GM12878 (cell line): Measurements from ENCODE around the gene MPIG6B. TPM values are rescaled to one million over a fixed set of nuclear protein-coding genes. Genes with fewer than 3 reads are reported as not detected.

Experiments
- ATAC-seq: fragments of 200-7000 bp; cut with Tn5 transposase; 3 replicates; pipeline ENCODE4 v1.9.1; 2020; ENCODE audit warnings: mild to moderate bottlenecking, moderate library complexity
- BruUV-seq: library from RNA; stranded (reverse); fragments of 400-500 nt; replicated peaks from 2 replicates; lab custom pipeline; 2021; lab: Mats Ljungman, UMichigan
- CTCF ChIA-PET: fragments of 300-600 bp; sonication (Branson Sonifier 250); formaldehyde crosslinking; extraction: SDS; loops from one replicate; lab custom pipeline; 2021; ENCODE audit warnings: inconsistent platforms; lab: Yijun Ruan, JAX
- POLR2A ChIA-PET: fragments of 350-600 bp; formaldehyde crosslinking; extraction: SDS; loops from one replicate; lab custom pipeline; 2021; ENCODE audit warnings: inconsistent platforms; lab: Charles Lee
- RAD21 ChIA-PET: fragments of 300-600 bp; sonication (Branson Sonifier 250); formaldehyde crosslinking; loops from one replicate; lab custom pipeline; 2023; ENCODE audit warnings: antibody characterized with exemption; ENCODE audit not compliant: unreplicated experiment; lab: Charles Lee
- SMC1A ChIA-PET: fragments of 300-600 bp; sonication (Branson Sonifier 250); formaldehyde crosslinking; loops from one replicate; lab custom pipeline; 2023; ENCODE audit not compliant: unreplicated experiment, uncharacterized antibody; lab: Charles Lee
- DNase-seq: peaks from one replicate; pipeline ENCODE4 v3.0.0-alpha.2; 2011; ENCODE audit warnings: low read depth, low spot score
- FAIRE-seq: peaks from 3 replicates; lab custom pipeline; 2011; peaks lifted over from hg19 to GRCh38; lab: Jason Lieb, UNC
- H2AFZ ChIP-seq: 2 replicates; pipeline ENCODE4 v1.6.0; 2011; ENCODE audit warnings: low read depth, low read length, control low read depth; ENCODE audit not compliant: control insufficient read depth
- H3K27ac ChIP-seq: 2 replicates; pipeline ENCODE4 v1.5.1; 2011; ENCODE audit warnings: control low read depth; ENCODE audit not compliant: control insufficient read depth, insufficient read depth
- H3K27me3 ChIP-seq, 2 experiments: replicated peaks in 1 of 2; 2 replicates each; pipeline versions ENCODE4 v1.6.0 to v1.6.1; 2011; ENCODE audit warnings: low read length in 1 of 2; ENCODE audit not compliant: control insufficient read depth in 2 of 2, insufficient read depth in 2 of 2
- H3K36me3 ChIP-seq, 2 experiments: 2 replicates each; pipeline ENCODE4 v1.5.1; 2011; ENCODE audit warnings: low read length in 1 of 2; ENCODE audit not compliant: control insufficient read depth in 2 of 2, insufficient read depth in 2 of 2
- H3K4me1 ChIP-seq: 2 replicates; pipeline ENCODE4 v1.6.1; 2011; ENCODE audit warnings: mild to moderate bottlenecking, low read length, moderate library complexity, mixed read lengths; ENCODE audit not compliant: control insufficient read depth, insufficient read depth
- H3K4me2 ChIP-seq: 2 replicates; pipeline ENCODE4 v1.6.0; 2011; ENCODE audit warnings: control low read depth; ENCODE audit not compliant: control insufficient read depth, insufficient read depth
- H3K4me3 ChIP-seq: fragments of 200-600 bp; sonication (generic); 2 replicates; pipeline ENCODE4 v1.5.1; 2016
- H3K79me2 ChIP-seq: 2 replicates; pipeline ENCODE4 v1.6.0; 2011; ENCODE audit warnings: low read length; ENCODE audit not compliant: control insufficient read depth, insufficient read depth
- H3K9ac ChIP-seq: 2 replicates; pipeline ENCODE4 v1.8.0; 2011; ENCODE audit warnings: low read length, control low read depth, mixed read lengths; ENCODE audit not compliant: control insufficient read depth, insufficient read depth
- H3K9me3 ChIP-seq: replicated peaks from 3 replicates; pipeline ENCODE4 v1.5.1; 2011; ENCODE audit warnings: mild to moderate bottlenecking, low read length; ENCODE audit not compliant: control insufficient read depth, insufficient read depth
- H4K20me1 ChIP-seq: 2 replicates; pipeline ENCODE4 v1.6.0; 2011; ENCODE audit not compliant: control insufficient read depth, insufficient read depth
- JUNB ChIP-seq: IDR thresholded peaks from 2 replicates; pipeline ENCODE4 v1.6.1; 2016; ENCODE audit warnings: antibody characterized with exemption, mild to moderate bottlenecking
- MEF2A ChIP-seq: IDR thresholded peaks from 2 replicates; pipeline ENCODE4 v1.6.1; 2011; ENCODE audit warnings: low read depth, mild to moderate bottlenecking, low read length, moderate library complexity; ENCODE audit not compliant: insufficient read depth
- NBN ChIP-seq: fragments of 450-650 bp; IDR thresholded peaks from 2 replicates; pipeline ENCODE4 v1.6.1; 2016
- NFXL1 ChIP-seq: fragments of 450-650 bp; IDR thresholded peaks from 2 replicates; pipeline ENCODE4 v1.6.1; 2017; ENCODE audit warnings: antibody characterized with exemption, mild to moderate bottlenecking, borderline replicate concordance
- SMAD5 ChIP-seq: IDR thresholded peaks from 2 replicates; pipeline ENCODE4 v1.6.1; 2016; ENCODE audit warnings: antibody characterized with exemption, low read depth
- ZBTB4 ChIP-seq: fragments of 450-650 bp; formaldehyde crosslinking; IDR thresholded peaks from 2 replicates; pipeline ENCODE4 v1.4.0; 2022; ENCODE audit warnings: mild to moderate bottlenecking, moderate library complexity
- ZNF592 ChIP-seq: fragments of 450-650 bp; IDR thresholded peaks from 2 replicates; pipeline ENCODE4 v1.6.1; 2017; ENCODE audit warnings: mild to moderate bottlenecking, moderate library complexity
- ZNF622 ChIP-seq: fragments of 450-650 bp; IDR thresholded peaks from 2 replicates; pipeline ENCODE4 v1.6.1; 2017; ENCODE audit warnings: mild to moderate bottlenecking, inconsistent platforms
- WGBS: methylation state at CpG from one replicate; pipeline ENCODE4 v1.1.6; 2016; ENCODE audit warnings: low lambda C conversion rate; ENCODE audit not compliant: insufficient replicate concordance, insufficient coverage; ENCODE audit errors: missing lambda C conversion rate; 5-methylcytosine and 5-hydroxymethylcytosine counted together
- in situ Hi-C: fragments of 300-500 bp; cut with MboI; formaldehyde crosslinking; loops from 9 replicates; pipeline ENCODE4 v1.14.3; 2018; ENCODE audit warnings: mixed read lengths
- intact Hi-C: fragments of 100-400 bp; cut with micrococcal nuclease; formaldehyde crosslinking; loops from one replicate; pipeline ENCODE4 v1.14.2; 2022; ENCODE audit not compliant: unreplicated experiment
- polyA plus RNA-seq, 11 experiments: library from polyadenylated mRNA; depleted of rRNA in 4 of 11; unstranded in 6 of 11; stranded (reverse) in 5 of 11; fragments of >200 nt; fragmentation: Nextera tagmentation in 4 of 11; fragmentation: Illumina TruSeq in 1 of 11; extraction: Ambion mirVana in 4 of 11; extraction: Trizol in 1 of 11; gene quantifications; 1 replicate in 1 of 11; 2 replicates in 10 of 11; pipeline versions ENCODE4 v1.2.1 to v1.2.3, GENCODE V29; 2011 to 2016; ENCODE audit warnings: inconsistent platforms in 2 of 11, missing spikeins in 2 of 11, low read depth in 1 of 11
- total RNA-seq, 4 experiments: library from RNA; depleted of rRNA in 3 of 4; stranded (reverse); fragments of >200 nt in 3 of 4; fragmentation: Illumina TruSeq in 1 of 4; extraction: Trizol in 1 of 4; gene quantifications; 2 replicates each; pipeline versions ENCODE4 v1.2.1 to v1.2.3, GENCODE V29; 2013 to 2021

Gene MPIG6B
- total and polyA plus RNA-seq, 10 of the 15 experiments (the other 5 are each of a cell fraction or from before 2014, with no cell fraction given), result not detected

GRCh38 chr6:31686483-31686882 lies 36.7 kb upstream of the MPIG6B start:
- ChIA-PET CTCF (interaction anchor here (0.8 to 1.2 kb wide), 3 partner anchors 9 to 83 kb away, joined by 3 to 4 read pairs (median 3); no protein-coding TSS in a partner anchor), SMC1A (interaction anchor here (1.0 to 1.2 kb wide), 2 partner anchors 33 to 232 kb away, joined by 3 read pairs; no protein-coding TSS in a partner anchor), RAD21 (no interaction called here)
- Histone ChIP-seq H4K20me1 (no peaks in the 10 kb centered on the region), H3K36me3 (peaks cover 7 to 30% of the 10 kb centered on the region in 2 experiments; a peak in 3 of 4 replicates), H3K79me2 (no peaks in the 10 kb centered on the region), H3K4me1 (no peaks in the 10 kb centered on the region), H3K27ac (no peak overlapping the region), H3K9me3 (no peaks in the 10 kb centered on the region), H3K27me3 (no peaks in the 10 kb centered on the region), H3K9ac (no peak overlapping the region), H3K4me2 (no peak overlapping the region), H2AFZ (no peak overlapping the region)
- WGBS, result 96% methylated on average over 5 of the region's 5 CpGs
- no peak for FAIRE-seq
- DNase-seq, result no peak
- in situ Hi-C loops (no loop called here), intact Hi-C loops (no loop called here)
- BruUV-seq, result no TSS peak
- no peak for ATAC-seq
- TF ChIP-seq MEF2A, result no peak
- TF ChIP-seq NBN, result no peak
- no peak for TF ChIP-seq NFXL1
- TF ChIP-seq SMAD5, result no peak
- no peak for TF ChIP-seq ZNF622
- no peak for TF ChIP-seq ZNF592
- no peak for TF ChIP-seq JUNB
- TF ChIP-seq ZBTB4 (CRISPR knock-in tag), result no peak
- TF ChIP-seq, all 136 proteins: peak for 0
- POLR2A ChIA-PET, result no interaction called here
- no peak overlapping the region for H3K4me3 ChIP-seq
